ENCODE results near the gene POLR2J. TPM values are rescaled to one million over a fixed set of nuclear protein-coding genes. Genes with fewer than 3 reads are reported as not detected.

POLR2J gene
- total RNA-seq, 5 donors from 2014 or later (not counting 1 experiment from before 2014, with no cell fraction given): 35.2 to 53.7 (median 42.3) TPM

DNA sequence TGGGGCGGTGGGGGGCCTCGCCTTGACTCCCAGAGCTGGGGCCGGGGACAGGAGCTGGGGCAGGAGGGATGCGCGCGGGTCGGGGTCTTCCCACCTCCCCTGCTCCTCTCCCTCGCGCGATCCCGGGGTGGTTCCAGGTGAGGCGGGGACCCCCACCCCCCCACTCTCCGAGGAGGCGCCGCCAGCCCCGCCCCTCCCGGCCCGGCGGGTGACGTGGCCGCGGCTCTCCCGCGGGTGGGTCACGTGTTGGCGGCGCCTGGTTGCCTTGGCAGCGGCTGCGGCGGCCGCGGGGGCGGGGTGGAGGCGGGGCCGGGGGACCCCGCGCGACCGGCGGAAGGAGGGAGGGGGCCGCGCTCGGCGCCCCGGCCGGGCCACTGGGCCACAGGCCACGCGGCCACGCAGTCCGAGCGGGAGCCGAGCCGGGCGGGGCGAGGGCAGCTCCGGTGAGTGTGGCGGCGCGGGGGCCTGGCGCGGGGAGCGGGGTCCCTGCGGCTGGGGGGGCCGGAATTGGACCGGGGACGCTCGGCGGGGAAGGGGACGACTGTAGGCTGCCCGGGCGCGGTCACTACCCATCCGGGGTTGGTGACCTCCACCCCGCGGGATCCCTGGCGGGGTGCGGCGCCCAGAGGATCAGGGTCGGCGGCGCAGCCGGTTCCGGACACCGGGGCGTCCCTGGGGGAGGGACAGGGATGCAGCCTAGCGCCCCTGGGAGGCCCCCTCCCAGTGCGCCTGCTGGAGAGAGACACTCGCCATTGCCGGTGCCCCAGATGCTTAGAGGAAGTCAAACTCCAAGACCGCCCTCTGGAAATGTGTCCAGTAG lies 45.3 kb downstream of the POLR2J start, which contains the start of gene ORAI2:
TSS of gene ORAI2 (plus strand) at position 357 of the 820 bp plus-strand sequence. CDS start 5,382 bp downstream, outside the sequence.
- under 1% methylated on average over 66 of the region's 90 CpGs for WGBS (ENCODE audit: insufficient coverage)
- ATAC-seq (replicated peaks in 1 of 4) (peak; percentile 72 to 80 (median 76)), DNase-seq (peak; percentile 66 to 92 (median 80))
- no peaks in the 10 kb centered on the region for H3K9me3 Mint-ChIP-seq
- H3K4me1 Mint-ChIP-seq: peaks cover 49 to 63% (median 59%) of the 10 kb centered on the region in 3 donors
- peaks cover 10% of the 10 kb centered on the region for H3K36me3 Mint-ChIP-seq
- Histone ChIP-seq H3K4me1 (ENCODE audit: control insufficient read depth in 1 of 2, extremely low read depth in 1 of 2, insufficient read depth in 2 of 2, low read length in 2 of 2) (peaks cover 42 to 63% of the 10 kb centered on the region in 2 experiments), H3K27ac (ENCODE audit: low read length) (peak within 1 kb of the TSS; percentile 97), H3K4me3 (ENCODE audit: control insufficient read depth in 1 of 2, extremely low read depth in 1 of 2, low read length in 1 of 2) (peak within 1 kb of the TSS; percentile 80 to 81), H3K9me3 (no peaks in the 10 kb centered on the region), H3K27me3 (replicated peaks in 1 of 2; ENCODE audit: control insufficient read depth in 2 of 2, extremely low read depth in 1 of 2, insufficient read depth in 2 of 2, low read length in 1 of 2) (no peaks in the 10 kb centered on the region), H3K36me3 (ENCODE audit: control insufficient read depth in 2 of 2, extremely low read depth in 1 of 2, insufficient read depth in 1 of 2, low read length in 1 of 2) (peaks cover 3 to 5% of the 10 kb centered on the region in 2 donors)
- POLR2A ChIA-PET: no interaction called here
- peak within 1 kb of the TSS; percentile 79 to 84 (median 84) for H3K4me3 Mint-ChIP-seq
- CTCF ChIA-PET: interaction anchor here (0.6 to 2.1 kb wide), 3 partner anchors 8 to 1230 kb away, joined by 4 to 8 read pairs (median 4); no protein-coding TSS in a partner anchor
- H3K27ac Mint-ChIP-seq: peak within 1 kb of the TSS; percentile 100
- H3K27me3 Mint-ChIP-seq: no peaks in the 10 kb centered on the region

- POLR2A ChIA-PET: interaction anchor here in 1 of 2 donors (0.8 to 1.0 kb wide), 2 partner anchors 25 to 37 kb away, joined by 3 to 4 read pairs; no protein-coding TSS in a partner anchor
- WGBS (ENCODE audit: insufficient coverage): 24% methylated on average over 21 of the region's 27 CpGs
- Mint-ChIP-seq H3K9me3 (no peaks in the 10 kb centered on the region), H3K36me3 (peaks cover 10% of the 10 kb centered on the region), H3K4me1 (peaks cover 57 to 71% (median 63%) of the 10 kb centered on the region in 3 donors), H3K4me3 (peak overlapping the region; percentile 77 to 84 (median 77)), H3K27me3 (no peaks in the 10 kb centered on the region), H3K27ac (peak overlapping the region; percentile 100)
- ATAC-seq (replicated peaks in 1 of 4) (peak; percentile 4 to 23 (median 10)), DNase-seq (peak in 6 of 35 experiments; percentile 7 to 52 (median 26))
- Histone ChIP-seq H3K4me3 (ENCODE audit: control insufficient read depth in 1 of 2, extremely low read depth in 1 of 2, low read length in 1 of 2) (peak overlapping the region; percentile 39 to 75), H3K27me3 (replicated peaks in 1 of 2; ENCODE audit: control insufficient read depth in 2 of 2, extremely low read depth in 1 of 2, insufficient read depth in 2 of 2, low read length in 1 of 2) (no peaks in the 10 kb centered on the region), H3K36me3 (ENCODE audit: control insufficient read depth in 2 of 2, extremely low read depth in 1 of 2, insufficient read depth in 1 of 2, low read length in 1 of 2) (peaks cover 0 to 5% of the 10 kb centered on the region in 2 donors), H3K4me1 (ENCODE audit: control insufficient read depth in 1 of 2, extremely low read depth in 1 of 2, insufficient read depth in 2 of 2, low read length in 2 of 2) (peaks cover 50 to 70% of the 10 kb centered on the region in 2 experiments), H3K9me3 (no peaks in the 10 kb centered on the region), H3K27ac (ENCODE audit: low read length) (peak overlapping the region; percentile 97)
- CTCF ChIA-PET: interaction anchor here in 1 of 2 donors (0.8 kb wide), 1 partner anchor 20 kb away, joined by 3 read pairs; no protein-coding TSS in a partner anchor
Observed at GRCh38 chr7:102432442-102433218, 46.1 kb downstream of the POLR2J start.

DNA sequence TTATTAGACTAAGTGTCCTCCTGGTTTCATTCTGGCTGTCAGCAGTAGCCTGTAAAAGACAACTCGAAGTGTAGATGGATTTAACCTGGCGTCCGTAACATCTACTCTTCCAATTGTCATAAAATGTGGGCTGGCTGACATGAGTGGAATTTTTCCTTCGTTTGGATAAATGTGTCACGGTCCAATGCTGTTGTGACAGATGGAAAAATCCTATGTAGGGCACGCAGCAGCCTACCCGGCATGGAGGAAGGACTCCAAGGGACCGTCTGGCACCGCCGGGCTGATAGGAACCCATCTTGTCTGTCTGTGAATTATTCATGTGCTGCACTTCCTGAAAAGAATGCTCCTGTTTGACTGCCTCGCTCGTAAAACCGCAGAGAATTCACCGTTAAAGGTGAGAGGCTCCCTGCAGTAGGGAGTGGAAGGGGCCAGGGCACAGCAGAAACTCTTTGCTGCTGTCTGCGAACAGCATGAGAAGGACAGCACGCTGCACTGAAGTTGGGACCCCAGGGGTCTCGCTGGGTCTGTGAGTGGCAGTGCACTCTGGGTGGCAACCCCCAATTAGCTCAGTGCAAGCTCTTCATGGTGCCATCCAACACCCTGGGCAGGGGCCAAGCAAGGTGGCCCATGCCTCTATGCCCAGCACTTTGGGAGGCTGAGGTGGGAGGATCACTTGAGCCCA lies 47.0 kb downstream of the POLR2J start:
- H3K4me1 ChIP-seq (ENCODE audit: control insufficient read depth in 1 of 2, extremely low read depth in 1 of 2, insufficient read depth in 2 of 2, low read length in 2 of 2): peaks cover 59 to 79% of the 10 kb centered on the region in 2 experiments
- H3K36me3 Mint-ChIP-seq: peaks cover 8% of the 10 kb centered on the region
- H3K4me3 Mint-ChIP-seq: peak overlapping the region; percentile 77 to 84 (median 77)
- no peaks in the 10 kb centered on the region for H3K9me3 ChIP-seq
- ChIA-PET CTCF (interaction anchor here in 1 of 2 donors (0.8 kb wide), 1 partner anchor 19 kb away, joined by 3 read pairs; no protein-coding TSS in a partner anchor), POLR2A (interaction anchor here in 1 of 2 donors (0.8 to 1.0 kb wide), 2 partner anchors 24 to 36 kb away, joined by 3 to 4 read pairs; no protein-coding TSS in a partner anchor)
- ATAC-seq (replicated peaks in 1 of 4) (peak; percentile 59 to 70 (median 68)), DNase-seq (peak; percentile 33 to 89 (median 61))
- peak overlapping the region; percentile 100 for H3K27ac Mint-ChIP-seq
- H3K27ac ChIP-seq (ENCODE audit: low read length): peak overlapping the region; percentile 97
- H3K36me3 ChIP-seq (ENCODE audit: control insufficient read depth in 2 of 2, extremely low read depth in 1 of 2, insufficient read depth in 1 of 2, low read length in 1 of 2): peaks cover 0 to 2% of the 10 kb centered on the region in 2 donors
- H3K27me3 ChIP-seq (replicated peaks in 1 of 2; ENCODE audit: control insufficient read depth in 2 of 2, extremely low read depth in 1 of 2, insufficient read depth in 2 of 2, low read length in 1 of 2): no peaks in the 10 kb centered on the region
- H3K9me3 Mint-ChIP-seq: no peaks in the 10 kb centered on the region
- no peaks in the 10 kb centered on the region for H3K27me3 Mint-ChIP-seq
- peaks cover 65 to 80% (median 70%) of the 10 kb centered on the region in 3 donors for H3K4me1 Mint-ChIP-seq
- WGBS (ENCODE audit: insufficient coverage): 0% methylated on average over 13 of the region's 17 CpGs
- peak overlapping the region; percentile 8 to 39 for H3K4me3 ChIP-seq (ENCODE audit: control insufficient read depth in 1 of 2, extremely low read depth in 1 of 2, low read length in 1 of 2)

GRCh38 chr7:102429141-102429899 lies 49.4 kb downstream of the POLR2J start:
- Histone ChIP-seq H3K4me3 (ENCODE audit: control insufficient read depth in 1 of 2, extremely low read depth in 1 of 2, low read length in 1 of 2) (no peak overlapping the region), H3K4me1 (ENCODE audit: control insufficient read depth in 1 of 2, extremely low read depth in 1 of 2, insufficient read depth in 2 of 2, low read length in 2 of 2) (peaks cover 76 to 96% of the 10 kb centered on the region in 2 experiments), H3K27me3 (replicated peaks in 1 of 2; ENCODE audit: control insufficient read depth in 2 of 2, extremely low read depth in 1 of 2, insufficient read depth in 2 of 2, low read length in 1 of 2) (no peaks in the 10 kb centered on the region), H3K9me3 (no peaks in the 10 kb centered on the region), H3K36me3 (ENCODE audit: control insufficient read depth in 2 of 2, extremely low read depth in 1 of 2, insufficient read depth in 1 of 2, low read length in 1 of 2) (peaks cover 0 to 8% of the 10 kb centered on the region in 2 donors), H3K27ac (ENCODE audit: low read length) (peak overlapping the region; percentile 64)
- H3K27ac Mint-ChIP-seq: peak overlapping the region; percentile 100
- DNase-seq (no peak), ATAC-seq (replicated peaks in 1 of 4) (no peak)
- no peaks in the 10 kb centered on the region for H3K9me3 Mint-ChIP-seq
- 99% methylated on average over 7 of the region's 10 CpGs for WGBS (ENCODE audit: insufficient coverage)
- peak overlapping the region in 2 of 3 donors; percentile 25 to 84 for H3K4me3 Mint-ChIP-seq
- POLR2A ChIA-PET: no interaction called here
- H3K36me3 Mint-ChIP-seq: peaks cover 9% of the 10 kb centered on the region
- no peaks in the 10 kb centered on the region for H3K27me3 Mint-ChIP-seq
- H3K4me1 Mint-ChIP-seq: peaks cover 74 to 88% (median 80%) of the 10 kb centered on the region in 3 donors
- CTCF ChIA-PET: no interaction called here

DNA sequence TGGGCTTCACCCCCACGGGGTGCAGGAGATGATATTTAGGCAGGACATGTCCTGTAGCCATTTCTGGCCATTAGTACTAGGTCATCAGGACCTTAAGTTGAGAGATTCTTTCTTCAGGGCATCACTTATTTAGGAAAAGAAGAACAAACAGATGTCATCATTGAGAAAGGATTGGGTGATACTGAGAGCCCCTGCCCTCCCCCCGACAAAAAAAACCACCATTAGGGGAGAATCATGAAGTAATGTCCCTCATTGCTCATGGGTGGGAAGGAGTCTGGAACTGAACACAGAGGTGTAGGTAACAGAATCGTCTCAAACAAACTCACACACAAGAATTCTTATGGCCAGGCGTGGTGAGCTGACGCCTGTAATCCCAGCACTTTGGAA lies 51.7 kb downstream of the POLR2J start:
- 0% methylated on average over 1 of the region's 5 CpGs for WGBS (ENCODE audit: insufficient coverage)
- Histone ChIP-seq H3K27ac (ENCODE audit: low read length) (peak overlapping the region; percentile 99), H3K4me1 (ENCODE audit: control insufficient read depth in 1 of 2, extremely low read depth in 1 of 2, insufficient read depth in 2 of 2, low read length in 2 of 2) (peaks cover 63 to 82% of the 10 kb centered on the region in 2 experiments), H3K4me3 (ENCODE audit: control insufficient read depth in 1 of 2, extremely low read depth in 1 of 2, low read length in 1 of 2) (peak overlapping the region; percentile 45 to 53), H3K9me3 (no peaks in the 10 kb centered on the region), H3K27me3 (replicated peaks in 1 of 2; ENCODE audit: control insufficient read depth in 2 of 2, extremely low read depth in 1 of 2, insufficient read depth in 2 of 2, low read length in 1 of 2) (no peaks in the 10 kb centered on the region), H3K36me3 (ENCODE audit: control insufficient read depth in 2 of 2, extremely low read depth in 1 of 2, insufficient read depth in 1 of 2, low read length in 1 of 2) (peaks cover 0 to 8% of the 10 kb centered on the region in 2 donors)
- H3K27ac Mint-ChIP-seq: peak overlapping the region; percentile 100
- ATAC-seq (replicated peaks in 1 of 4) (no peak), DNase-seq (no peak)
- no peaks in the 10 kb centered on the region for H3K9me3 Mint-ChIP-seq
- H3K36me3 Mint-ChIP-seq: peaks cover 10% of the 10 kb centered on the region
- peak overlapping the region; percentile 82 to 84 (median 82) for H3K4me3 Mint-ChIP-seq
- no peaks in the 10 kb centered on the region for H3K27me3 Mint-ChIP-seq
- CTCF ChIA-PET: no interaction called here
- POLR2A ChIA-PET: interaction anchor here (0.6 to 2.9 kb wide), 2 partner anchors 10 to 11 kb away, joined by 7 to 8 read pairs; no protein-coding TSS in a partner anchor
- H3K4me1 Mint-ChIP-seq: peaks cover 75 to 83% (median 77%) of the 10 kb centered on the region in 3 donors
